Uterus (tissue), 2 donors: ENCODE data around the gene CDCA3.

ENCODE experiments used
- CTCF ChIP-seq, 4 experiments: fragments of 200-600 bp in 2 of 4; fragments of 450-650 bp in 2 of 4; sonication (generic) in 2 of 4; IDR thresholded peaks; one replicate each; pipeline ENCODE4 v1.5.1; 2016 to 2019; ENCODE audit warnings: antibody characterized with exemption in 4 of 4, mild to moderate bottlenecking in 2 of 4, moderate library complexity in 1 of 4
- POLR2A ChIP-seq, 2 donors: fragments of 450-650 bp; IDR thresholded peaks; one replicate each; pipeline ENCODE4 v1.6.1; 2016; ENCODE audit warnings: antibody characterized with exemption in 2 of 2, mild to moderate bottlenecking in 1 of 2, moderate library complexity in 1 of 2

- no peak for TF ChIP-seq CTCF (IDR thresholded peaks at IDR 0.05)
- TF ChIP-seq POLR2A (IDR thresholded peaks at IDR 0.05) = no peak
Measured at GRCh38 chr12:6807170-6807569, 43.9 kb downstream of the CDCA3 start.
